Activated T-cell treated with anti-CD3 and anti-CD28 coated beads for 24 hours (primary cell): ENCODE results near the gene RNF2.
"Not testable (repeated sequence)": the region's sequence is repeated elsewhere in the genome, so short reads cannot be mapped to it uniquely, and the experiment has no call there.

Experiments
- DNase-seq: peaks from one replicate; pipeline ENCODE4 v3.0.0-alpha.2; 2020; ENCODE audit warnings: low read depth

The RNF2 gene

DNA sequence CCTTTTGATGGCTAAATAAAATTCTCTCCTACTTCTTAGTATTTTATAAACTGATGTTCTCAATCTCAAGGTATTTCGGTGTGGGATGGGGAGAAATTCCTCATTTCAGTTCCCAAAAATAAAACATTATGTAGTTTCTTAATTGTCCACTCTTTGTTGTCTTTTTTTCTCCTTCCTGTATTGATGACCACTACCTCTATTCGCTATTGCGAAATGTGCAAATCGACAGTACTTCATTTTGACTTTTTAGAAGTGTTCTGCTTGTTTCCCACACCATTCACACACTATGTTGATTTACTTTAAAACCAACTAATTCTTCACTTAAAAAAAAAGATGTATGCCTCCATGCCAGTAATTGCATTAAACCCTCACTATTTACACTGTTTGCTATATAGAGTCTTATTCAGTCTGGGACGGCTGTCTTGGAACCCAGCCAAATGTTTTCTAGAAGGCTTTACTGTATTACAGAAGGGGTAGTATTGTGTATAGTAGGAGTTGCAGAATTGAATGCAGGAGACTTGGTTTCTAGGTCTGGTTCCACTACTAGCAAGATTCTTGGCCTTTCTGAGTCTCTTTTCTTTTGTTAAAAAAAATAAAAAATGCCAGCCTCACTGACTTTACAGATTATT is 5.6 kb downstream of the RNF2 start:
- DNase-seq, result no peak

DNA sequence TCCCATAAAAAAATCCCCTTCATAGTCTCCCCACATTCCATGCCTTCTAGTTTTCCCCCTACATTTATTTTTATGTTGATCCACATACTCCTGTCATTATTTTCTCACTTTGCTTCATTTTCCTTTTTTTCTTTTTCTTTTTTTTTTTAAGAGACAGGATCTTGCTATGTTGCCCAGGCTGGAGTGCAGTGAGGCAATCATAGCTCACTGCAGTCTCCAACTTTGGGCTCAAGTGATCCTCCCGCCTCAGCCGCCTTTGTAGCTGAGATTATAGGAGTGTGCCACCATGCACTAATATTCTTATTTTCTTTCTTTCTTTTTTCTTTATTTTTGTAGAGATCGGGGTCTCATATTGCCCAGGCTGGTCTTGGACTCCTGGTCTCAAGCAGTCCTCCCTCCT is 7.8 kb downstream of the RNF2 start:
- no peak for DNase-seq

DNA sequence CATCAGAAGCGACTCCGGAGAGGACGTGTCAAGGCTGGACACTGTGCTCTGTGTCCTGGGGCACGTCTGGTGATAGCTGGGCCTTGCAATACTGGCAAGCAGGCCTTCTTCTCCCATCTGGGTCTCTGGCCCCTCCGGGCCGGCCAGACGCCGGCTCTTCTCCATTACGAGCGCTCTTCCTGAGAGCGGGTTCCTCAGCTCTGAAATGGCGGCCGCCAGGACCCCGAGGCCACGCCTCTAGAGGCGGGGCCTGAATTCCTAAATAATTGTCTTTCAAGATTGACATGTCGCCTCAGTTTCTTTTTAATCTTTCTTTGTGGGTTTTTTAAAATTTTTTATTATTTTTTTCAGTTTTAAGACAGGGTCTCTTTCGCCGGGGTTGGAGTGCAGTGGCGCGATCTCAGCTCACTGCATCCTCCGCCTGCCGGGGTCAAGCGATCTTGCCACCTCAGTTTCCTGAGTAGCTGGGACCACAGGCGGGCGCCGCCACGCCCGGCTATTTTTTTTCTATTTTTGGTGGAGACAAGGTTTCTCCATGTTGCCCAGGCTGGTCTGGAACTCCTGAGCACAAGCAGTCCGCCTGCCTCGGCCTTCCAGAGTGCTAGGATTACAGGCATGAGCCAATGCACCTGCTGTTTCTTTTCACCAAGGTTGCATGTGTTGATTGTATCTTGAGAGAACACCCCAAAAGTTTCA is 9.2 kb downstream of the RNF2 start:
- no peak for DNase-seq

DNA sequence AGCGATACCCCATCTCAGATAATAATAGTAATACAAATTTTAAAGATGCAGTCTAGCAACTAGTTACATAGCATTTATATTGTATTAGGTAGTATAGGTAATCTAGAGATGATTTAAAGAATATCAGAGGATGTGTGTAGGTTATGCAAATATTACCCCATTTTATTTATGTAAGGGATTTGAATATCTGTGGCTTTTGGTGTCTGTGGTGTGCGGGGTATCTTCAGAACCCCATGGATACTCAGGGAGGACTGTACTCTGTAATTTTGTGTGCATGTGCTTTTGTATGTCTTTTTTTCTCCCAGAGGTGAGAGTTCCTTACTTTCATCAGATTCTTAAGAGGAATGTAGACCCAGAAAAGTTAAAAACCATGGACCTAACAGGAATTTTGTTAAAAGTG is 12.8 kb downstream of the RNF2 start:
- no peak for DNase-seq

DNA sequence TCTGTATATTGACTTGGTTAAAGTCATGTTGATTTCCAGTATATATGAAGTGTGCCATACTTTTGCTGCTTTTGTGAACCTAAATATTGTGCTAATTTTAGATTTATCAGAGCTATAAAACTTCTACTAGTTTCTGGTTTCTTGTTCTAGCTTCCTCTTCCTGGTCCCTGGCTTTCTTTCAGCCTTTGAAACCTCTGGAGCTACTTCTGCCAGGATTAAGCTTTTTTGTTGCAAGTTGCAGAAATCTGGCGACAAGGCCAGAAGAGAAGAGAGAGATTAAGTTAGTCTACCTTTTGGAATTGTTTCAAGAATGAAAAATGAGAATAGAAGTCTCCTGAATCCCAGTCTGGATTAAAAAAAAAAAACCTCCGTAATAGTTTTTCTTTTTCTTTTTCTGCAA is 13.5 kb downstream of the RNF2 start:
- no peak for DNase-seq

DNA sequence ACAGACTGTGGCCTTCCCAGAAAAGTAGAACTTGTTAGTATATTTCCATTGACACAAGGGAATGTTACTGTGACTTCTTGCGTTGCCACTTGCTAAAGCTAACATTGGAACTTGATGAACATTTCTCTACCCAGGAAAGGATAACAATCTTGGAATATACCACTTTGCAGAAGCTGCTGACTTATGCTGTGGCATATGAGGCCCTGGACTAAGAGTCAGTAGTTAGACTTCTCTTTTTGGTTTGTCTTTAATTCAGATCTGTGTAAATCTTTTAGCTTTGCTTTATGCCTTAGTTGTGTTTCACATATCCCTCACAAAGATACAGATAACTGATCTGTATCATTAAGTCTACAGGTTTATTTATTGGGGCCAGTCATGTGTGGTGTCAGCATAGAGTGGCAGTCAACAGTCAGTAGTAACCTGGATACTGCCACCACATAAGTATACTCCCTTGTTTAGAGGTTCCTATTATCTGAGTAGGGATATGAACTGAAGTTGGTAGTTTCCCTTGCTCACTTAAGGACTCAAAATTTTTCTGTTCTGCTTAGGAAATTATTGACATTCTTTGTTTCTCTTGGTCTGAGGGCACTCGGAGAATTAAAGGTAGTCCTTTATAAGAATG is 14.7 kb downstream of the RNF2 start:
- DNase-seq, result no peak

DNA sequence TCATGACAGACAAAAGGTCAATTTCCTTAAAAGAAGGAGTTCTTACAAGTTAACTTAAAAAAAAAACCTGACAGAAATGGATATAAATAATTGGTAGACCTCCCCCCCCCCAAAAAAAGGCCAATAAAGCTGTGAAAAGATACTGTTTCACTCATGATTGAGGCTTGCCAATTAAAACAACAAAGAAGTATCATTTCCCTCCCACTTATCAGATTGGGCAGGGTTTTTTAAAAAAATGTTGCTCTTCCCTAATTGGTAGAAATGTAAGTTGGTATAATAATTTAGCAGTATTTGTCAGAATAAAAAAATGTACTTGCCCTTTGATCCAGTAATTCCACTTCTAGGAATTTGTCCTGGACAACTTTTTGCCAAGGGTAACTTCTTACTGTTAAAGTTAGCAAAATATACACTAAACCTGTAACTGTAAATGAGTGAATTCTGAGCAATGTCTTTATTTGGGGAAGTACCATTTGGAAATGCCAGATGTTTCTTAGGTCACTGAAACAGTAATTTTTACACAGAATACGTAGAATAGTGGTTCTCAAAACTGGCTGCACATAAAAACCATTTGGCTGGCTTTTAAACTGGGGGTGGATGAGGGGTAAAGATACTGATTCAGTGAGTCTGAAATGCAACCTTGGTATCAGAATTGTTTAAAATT is 17.5 kb downstream of the RNF2 start:
- DNase-seq, result no peak

DNA sequence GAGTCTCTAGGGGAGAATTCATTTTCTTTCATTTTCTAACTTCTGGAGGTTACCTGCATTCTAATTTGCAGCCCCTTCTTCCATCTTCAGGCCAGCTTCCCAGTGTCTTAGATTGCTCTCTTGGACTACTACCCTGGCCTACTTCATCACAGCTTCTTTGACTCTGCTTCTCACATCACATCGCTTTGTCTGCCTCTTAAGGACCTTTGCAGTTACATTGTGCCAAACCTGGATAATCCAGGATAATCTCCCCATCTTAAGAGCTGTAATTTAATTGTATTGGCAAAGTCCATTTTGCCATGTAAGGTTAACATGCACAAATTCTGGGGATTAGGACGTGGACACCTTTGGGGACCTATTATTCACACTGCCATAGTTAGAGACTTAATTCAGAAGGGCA is 18.4 kb downstream of the RNF2 start:
- no peak for DNase-seq

DNA sequence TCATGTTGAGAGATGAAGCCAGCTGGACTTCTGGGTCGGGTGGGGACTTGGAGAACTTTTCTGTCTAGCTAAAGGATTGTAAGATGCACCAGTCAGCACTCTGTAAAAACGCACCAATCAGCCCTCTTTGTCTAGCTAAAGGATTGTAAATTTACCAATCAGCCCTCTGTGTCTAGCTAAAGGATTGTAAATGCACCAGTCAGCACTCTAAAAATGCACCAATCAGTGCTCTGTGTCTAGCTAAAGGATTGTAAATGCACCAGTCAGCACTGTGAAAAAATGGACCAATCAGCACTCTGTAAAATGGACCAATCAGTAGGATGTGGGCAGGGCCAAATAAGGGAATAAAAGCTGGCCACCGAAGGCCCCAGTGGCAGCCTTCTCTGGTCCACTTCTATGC is 19.6 kb downstream of the RNF2 start:
- DNase-seq, result not testable (repeated sequence)

DNA sequence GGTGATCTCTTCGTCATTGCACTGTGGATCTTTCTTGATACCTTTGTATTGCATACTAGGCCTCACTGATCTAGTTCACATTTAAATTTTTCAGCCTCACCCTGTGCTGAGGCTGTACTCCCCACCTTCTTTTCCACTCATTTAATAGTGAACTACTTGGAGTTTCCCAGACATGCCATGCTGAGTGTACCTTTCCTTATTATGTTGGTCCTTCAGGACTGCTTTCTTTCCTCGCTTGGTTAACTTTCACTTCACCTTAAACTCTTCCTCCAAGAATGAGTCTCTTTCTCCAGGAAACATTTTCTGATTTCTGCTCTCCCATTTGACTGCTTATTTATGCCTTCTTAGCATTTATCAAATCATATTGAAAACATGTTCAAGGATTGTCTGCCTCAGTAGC is 20.8 kb downstream of the RNF2 start:
- no peak for DNase-seq

DNA sequence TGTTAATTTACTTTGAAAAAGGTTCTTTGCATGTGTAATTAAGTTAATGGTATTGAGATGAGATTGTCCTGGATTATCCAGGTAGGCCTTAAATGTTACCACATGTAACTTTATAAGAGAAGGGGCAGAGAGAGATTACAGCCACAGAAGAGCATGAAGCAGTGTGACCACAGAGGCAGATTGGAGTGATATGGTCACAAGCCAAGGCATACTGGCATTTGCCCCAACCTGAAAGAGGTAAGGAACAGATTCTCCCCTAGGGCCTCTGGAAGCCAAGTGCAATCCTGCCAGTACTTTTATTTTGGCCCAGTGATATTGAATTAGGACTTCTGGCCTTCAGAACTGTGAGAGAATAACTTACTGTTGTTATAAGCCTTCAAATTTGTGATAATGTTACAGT is 23.0 kb downstream of the RNF2 start:
- no peak for DNase-seq

DNA sequence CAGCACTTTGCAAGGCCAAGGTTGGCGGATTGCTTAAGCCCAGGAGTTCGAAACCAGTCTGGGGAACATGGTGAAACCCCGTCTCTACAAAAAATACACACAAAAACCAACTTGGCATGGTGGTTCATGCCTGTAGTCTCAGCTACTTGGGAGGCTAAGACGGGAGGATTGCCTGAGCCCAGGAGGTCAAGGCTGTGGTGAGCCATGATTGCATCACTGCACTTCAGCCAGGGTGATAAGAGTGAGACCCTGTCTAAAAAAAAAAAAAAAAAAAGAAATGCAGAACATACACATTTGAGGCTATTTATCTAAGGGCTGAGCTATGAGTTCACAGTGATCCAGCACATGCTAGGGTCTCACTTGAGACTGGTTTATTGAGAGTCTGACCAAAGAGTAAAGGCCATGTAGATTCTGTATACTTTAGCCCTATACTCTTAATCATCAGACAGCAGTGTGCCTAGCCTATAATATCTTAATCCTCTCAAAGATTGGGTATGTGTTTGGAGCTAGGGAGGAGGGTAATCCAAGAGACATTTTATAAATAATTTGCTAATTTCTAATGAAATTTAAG is 23.9 kb downstream of the RNF2 start:
- no peak for DNase-seq

DNA sequence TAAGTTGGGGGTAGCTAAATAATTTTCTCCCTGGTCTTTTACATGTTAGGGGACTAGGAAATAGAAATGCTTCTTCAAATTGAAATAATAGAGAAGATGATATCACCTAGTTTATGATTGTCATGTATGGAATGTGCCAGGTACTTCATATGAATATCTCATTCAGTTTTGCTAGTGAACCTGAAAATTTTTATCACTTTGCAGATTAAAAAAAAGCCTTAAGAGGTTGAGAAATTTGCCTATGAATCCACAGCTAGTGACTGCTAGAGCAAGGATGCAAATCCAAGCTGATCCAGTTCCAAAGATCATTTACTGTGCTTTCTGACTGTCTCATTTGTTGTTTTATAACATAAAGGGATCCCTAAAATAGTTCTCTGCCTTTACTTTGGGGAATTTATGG is 24.7 kb downstream of the RNF2 start:
- DNase-seq, result no peak

DNA sequence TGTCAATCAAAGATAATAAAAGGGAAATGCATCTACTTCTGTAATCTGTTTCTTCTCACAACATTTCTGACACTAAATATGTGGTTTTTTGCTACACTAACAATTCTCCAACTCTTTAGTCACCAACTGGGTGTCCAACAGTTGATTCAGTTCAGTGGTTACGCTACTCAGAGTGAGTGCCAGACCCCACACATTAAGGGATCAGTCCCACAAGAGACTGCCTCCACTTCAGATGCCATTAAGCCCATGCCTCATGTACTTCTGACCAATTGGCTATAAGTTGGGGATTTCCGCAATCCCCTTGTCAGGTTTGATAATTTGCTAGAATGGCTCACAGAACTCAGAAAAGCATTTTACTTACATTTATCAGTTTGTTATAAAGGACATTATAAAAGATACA is 28.4 kb downstream of the RNF2 start:
- DNase-seq, result no peak

DNA sequence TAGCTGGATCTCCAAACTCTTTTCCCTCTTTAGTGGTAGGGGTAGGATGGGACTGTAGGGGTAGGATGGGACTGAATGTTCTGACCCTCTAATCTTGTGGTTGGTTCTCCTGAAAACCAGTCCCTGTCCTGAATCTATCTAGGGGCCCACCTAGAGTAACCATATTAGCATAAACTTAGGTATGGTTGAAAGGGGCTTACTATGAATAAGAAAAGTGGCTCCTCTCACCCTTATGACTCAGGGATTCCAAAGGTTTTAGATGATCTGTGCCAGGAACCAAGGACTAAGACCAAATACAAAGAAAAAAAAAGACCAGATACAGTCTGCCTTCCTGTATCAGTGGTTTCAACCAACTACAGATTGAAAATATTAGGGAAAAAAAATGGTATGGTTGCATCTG is 28.9 kb downstream of the RNF2 start:
- no peak for DNase-seq

DNA sequence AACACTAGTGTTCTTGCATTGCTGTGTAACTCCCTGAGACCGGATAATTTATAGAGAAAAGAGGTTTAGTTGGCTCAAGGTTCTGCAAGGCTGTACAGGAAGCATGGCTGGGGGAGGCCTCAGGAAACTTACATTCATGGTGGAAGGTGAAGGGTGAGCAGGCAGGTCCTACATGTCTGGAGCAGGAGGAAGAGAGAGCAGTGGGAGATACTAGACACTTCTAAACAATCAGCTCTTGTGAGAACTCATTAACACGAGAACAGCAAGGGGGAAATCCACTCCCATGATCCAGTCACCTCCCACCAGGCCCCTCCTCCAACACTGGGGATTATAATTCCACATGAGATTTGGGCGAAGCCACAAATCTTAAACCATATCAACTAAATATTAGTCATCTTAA is 30.1 kb downstream of the RNF2 start:
- no peak for DNase-seq

DNA sequence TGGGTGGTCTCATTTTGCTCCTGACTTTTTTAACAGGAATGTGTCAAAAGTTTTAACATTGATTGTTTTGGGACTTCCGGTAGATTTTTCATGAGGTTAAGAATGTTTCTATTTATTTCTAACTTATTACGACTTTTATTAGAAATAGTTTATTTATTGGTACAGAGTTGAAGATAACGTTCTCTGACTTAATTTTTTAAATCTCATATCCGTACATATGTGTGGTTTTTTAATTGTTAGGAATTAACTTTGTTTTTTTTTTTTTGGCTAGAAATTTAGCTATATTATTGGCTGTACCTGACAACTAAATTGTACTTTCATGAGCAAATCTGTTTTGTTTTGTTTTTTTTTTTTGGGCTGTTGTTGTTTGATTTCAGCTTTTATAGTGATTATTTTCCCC is 32.0 kb downstream of the RNF2 start:
- no peak for DNase-seq

DNA sequence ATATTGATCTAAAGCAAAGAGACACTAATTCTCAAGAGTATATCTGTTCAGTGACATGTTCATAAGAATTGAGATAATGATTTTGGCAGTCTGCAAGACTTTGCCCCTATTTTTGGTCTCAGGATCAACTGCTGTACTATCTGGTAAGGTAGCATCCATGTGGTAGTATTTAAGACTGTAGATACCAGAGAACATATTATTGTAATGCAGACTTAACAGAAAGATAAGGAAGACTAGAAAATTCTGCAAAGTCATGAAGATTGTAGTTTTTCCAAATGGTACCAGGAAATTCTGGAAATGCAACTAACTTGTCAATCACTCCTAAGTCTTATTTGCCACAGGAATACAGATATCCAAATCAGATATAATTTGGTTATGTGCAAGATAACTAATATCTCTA is 35.1 kb downstream of the RNF2 start:
- DNase-seq, result no peak

DNA sequence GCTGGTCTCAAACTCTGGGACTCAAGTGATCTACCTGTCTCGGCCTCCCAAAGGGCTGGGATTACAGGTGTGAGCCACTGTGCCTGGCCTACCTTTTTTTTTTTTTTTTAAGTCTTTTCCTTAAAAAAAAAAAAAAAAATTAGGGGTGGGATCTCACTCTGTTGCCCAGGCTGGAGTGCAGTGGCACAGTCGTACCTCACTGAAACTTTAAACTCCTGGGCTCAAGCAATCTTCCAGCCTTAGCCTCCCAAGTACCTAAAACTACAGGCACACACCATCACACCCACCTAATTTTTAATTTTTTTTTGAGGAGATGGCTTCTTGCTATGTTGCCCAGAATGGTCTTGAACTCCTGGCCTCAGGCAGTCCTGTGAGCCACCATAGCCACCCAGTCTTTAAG is 38.5 kb downstream of the RNF2 start:
- DNase-seq, result no peak

DNA sequence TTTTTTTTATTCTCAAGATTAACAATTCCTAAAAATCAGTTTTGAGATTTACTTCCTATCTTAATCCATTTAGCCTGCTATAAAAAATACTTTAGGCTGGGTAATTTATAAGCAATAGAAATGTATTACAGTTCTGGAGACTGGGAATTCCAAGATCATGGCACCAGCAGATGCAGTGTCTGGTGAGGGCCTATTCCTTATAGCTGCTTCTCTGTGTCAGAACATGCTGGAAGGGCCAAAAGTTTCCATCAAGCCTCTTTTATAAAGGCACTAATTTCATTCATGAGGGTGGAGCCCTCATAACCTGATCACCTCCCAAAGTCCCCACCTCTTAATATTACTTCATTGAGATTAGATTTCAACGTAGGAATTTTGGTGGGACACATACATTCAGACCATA is 41.7 kb downstream of the RNF2 start:
- no peak for DNase-seq

DNA sequence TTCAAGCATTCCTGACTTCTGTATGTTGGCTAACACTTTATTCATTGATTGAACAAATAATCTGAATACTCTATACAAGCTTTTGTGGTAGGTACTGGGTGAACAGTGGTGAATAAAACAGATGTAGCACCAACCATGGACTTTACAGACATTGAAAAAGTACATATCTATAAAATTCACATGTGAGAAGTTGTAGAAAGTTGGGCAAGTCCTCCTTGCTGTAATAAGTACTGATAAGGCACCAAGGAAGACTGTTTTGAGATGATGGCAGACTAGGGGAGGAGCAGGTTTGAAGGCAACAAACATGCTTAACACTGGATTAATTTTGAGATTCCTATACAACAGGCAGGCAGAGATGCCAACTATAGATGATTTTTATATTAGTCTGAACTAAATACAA is 42.4 kb downstream of the RNF2 start:
- DNase-seq, result no peak

DNA sequence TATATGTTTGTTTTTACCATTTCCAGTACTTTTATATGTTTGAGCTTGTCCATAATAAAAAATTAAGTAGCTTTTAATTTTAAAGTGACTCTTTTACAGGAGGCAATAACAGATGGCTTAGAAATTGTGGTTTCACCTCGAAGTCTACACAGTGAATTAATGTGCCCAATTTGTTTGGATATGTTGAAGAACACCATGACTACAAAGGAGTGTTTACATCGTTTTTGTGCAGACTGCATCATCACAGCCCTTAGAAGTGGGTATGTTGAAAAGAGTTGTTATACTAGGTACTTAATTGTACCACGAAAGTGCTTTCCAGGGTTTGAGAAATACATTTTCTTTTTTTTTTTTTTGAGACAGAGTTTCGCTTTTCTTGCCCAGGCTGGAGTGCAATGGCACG is 46.1 kb downstream of the RNF2 start:
- no peak for DNase-seq

DNA sequence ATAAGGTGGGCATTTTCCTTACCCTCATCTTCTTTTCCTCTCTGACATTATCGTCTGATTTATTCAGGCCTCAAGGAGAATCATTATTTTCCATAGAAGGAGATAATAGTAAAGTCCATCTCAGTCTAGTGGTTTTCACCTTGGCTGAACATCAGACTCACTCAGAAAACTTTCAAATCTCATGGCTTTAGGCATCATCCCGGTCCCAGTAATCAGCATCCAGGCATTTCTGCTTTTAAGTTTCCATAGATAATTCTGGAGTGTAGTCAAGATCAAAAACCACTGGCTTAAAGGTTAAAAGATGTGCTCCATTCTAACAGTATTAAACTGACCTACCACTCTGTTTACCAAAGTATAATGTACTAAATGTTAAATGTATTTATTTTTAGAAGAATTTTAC is 49.4 kb downstream of the RNF2 start:
- DNase-seq, result no peak
